Mesenchymal stem cell (in vitro differentiated cells and primary cell): ENCODE results near the gene BTF3.

Experiments used
- DNase-seq: peaks from one replicate; pipeline ENCODE4 v3.0.0-alpha.2; 2013
- H2AFZ ChIP-seq: one replicate; pipeline ENCODE4 v1.6.1; 2013; ENCODE audit warnings: low read depth, mild to moderate bottlenecking, control low read depth, inconsistent platforms, low read length, moderate library complexity
- H2AK5ac ChIP-seq: 2 replicates; pipeline ENCODE4 v1.6.1; 2013; ENCODE audit warnings: low read length, moderate library complexity, mild to moderate bottlenecking, inconsistent platforms; ENCODE audit not compliant: severe bottlenecking
- H2BK120ac ChIP-seq: one replicate; pipeline ENCODE4 v1.6.1; 2013; ENCODE audit warnings: low read depth, mild to moderate bottlenecking, inconsistent platforms, low read length, moderate library complexity
- H2BK12ac ChIP-seq, 2 experiments: one replicate each; pipeline ENCODE4 v1.6.1; 2013; ENCODE audit warnings: inconsistent platforms in 2 of 2, low read length in 2 of 2, mild to moderate bottlenecking in 2 of 2, moderate library complexity in 2 of 2, control low read depth in 1 of 2
- H2BK15ac ChIP-seq: one replicate; pipeline ENCODE4 v1.6.1; 2013; ENCODE audit warnings: mild to moderate bottlenecking, low read depth, inconsistent platforms; ENCODE audit not compliant: poor library complexity, severe bottlenecking
- H2BK5ac ChIP-seq: 2 replicates; pipeline ENCODE4 v1.6.1; 2013; ENCODE audit warnings: low read depth, mild to moderate bottlenecking, low read length, control low read depth, inconsistent platforms; ENCODE audit not compliant: poor library complexity, severe bottlenecking
- H3K14ac ChIP-seq, 2 experiments: one replicate each; pipeline ENCODE4 v1.6.1; 2013; ENCODE audit warnings: inconsistent platforms in 2 of 2, low read length in 2 of 2, control low read depth in 1 of 2, mild to moderate bottlenecking in 1 of 2, moderate library complexity in 1 of 2
- H3K18ac ChIP-seq, 2 experiments: one replicate each; pipeline ENCODE4 v1.6.1; 2013; ENCODE audit warnings: inconsistent platforms in 2 of 2, low read length in 2 of 2, control low read depth in 1 of 2, low read depth in 1 of 2, mild to moderate bottlenecking in 1 of 2
- H3K23ac ChIP-seq, 2 experiments: one replicate each; pipeline ENCODE4 v1.6.1; 2013; ENCODE audit warnings: inconsistent platforms in 2 of 2, low read length in 2 of 2, mild to moderate bottlenecking in 2 of 2, moderate library complexity in 2 of 2, control low read depth in 1 of 2
- H3K27ac ChIP-seq: 2 replicates; pipeline ENCODE4 v1.5.1; 2013; ENCODE audit warnings: mild to moderate bottlenecking, moderate library complexity, low read length, control low read depth, inconsistent platforms; ENCODE audit not compliant: poor library complexity, severe bottlenecking
- H3K27me3 ChIP-seq, 2 experiments: 2 replicates each; pipeline versions ENCODE4 v1.6.1 to v1.7.0; 2013; ENCODE audit warnings: low read length in 2 of 2, mild to moderate bottlenecking in 2 of 2, moderate library complexity in 2 of 2, control low read depth in 1 of 2, inconsistent platforms in 1 of 2; ENCODE audit not compliant: control insufficient read depth in 1 of 2, insufficient read depth in 1 of 2
- H3K36me3 ChIP-seq, 2 experiments: 2 replicates each; pipeline versions ENCODE4 v1.6.1 to v1.7.0; 2013; ENCODE audit warnings: low read length in 2 of 2, control low read depth in 1 of 2, inconsistent platforms in 1 of 2, low read depth in 1 of 2, mild to moderate bottlenecking in 1 of 2; ENCODE audit not compliant: insufficient read depth in 2 of 2, control insufficient read depth in 1 of 2
- H3K4ac ChIP-seq, 2 experiments: one replicate each; pipeline ENCODE4 v1.6.1; 2013; ENCODE audit warnings: inconsistent platforms in 2 of 2, low read length in 2 of 2, mild to moderate bottlenecking in 2 of 2, moderate library complexity in 2 of 2, control low read depth in 1 of 2, low read depth in 1 of 2
- H3K4me1 ChIP-seq: 2 replicates; pipeline ENCODE4 v1.6.1; 2013; ENCODE audit warnings: low read depth, low read length, control low read depth; ENCODE audit not compliant: control insufficient read depth, insufficient read depth
- H3K4me2 ChIP-seq: 2 replicates; pipeline ENCODE4 v1.6.1; 2013; ENCODE audit warnings: low read length, mild to moderate bottlenecking, inconsistent platforms; ENCODE audit not compliant: poor library complexity, severe bottlenecking
- H3K4me3 ChIP-seq, 2 experiments: 2 replicates each; pipeline versions ENCODE4 v1.5.1 to v1.7.0; 2013; ENCODE audit warnings: low read length in 2 of 2, mild to moderate bottlenecking in 2 of 2, control low read depth in 1 of 2, low read depth in 1 of 2; ENCODE audit not compliant: insufficient read depth in 1 of 2
- H3K79me1 ChIP-seq: replicated peaks from 2 replicates; pipeline ENCODE4 v1.6.1; 2013; ENCODE audit warnings: mild to moderate bottlenecking, control low read depth, low read length, inconsistent platforms; ENCODE audit not compliant: poor library complexity, severe bottlenecking
- H3K9ac ChIP-seq: 2 replicates; pipeline ENCODE4 v1.7.0; 2013; ENCODE audit warnings: mild to moderate bottlenecking, low read length, moderate library complexity
- H3K9me3 ChIP-seq: 2 replicates; pipeline ENCODE4 v1.7.0; 2013; ENCODE audit warnings: mild to moderate bottlenecking, low read length; ENCODE audit not compliant: control insufficient read depth
- H4K8ac ChIP-seq: one replicate; pipeline ENCODE4 v1.6.1; 2013; ENCODE audit warnings: inconsistent platforms, mild to moderate bottlenecking, low read length, moderate library complexity
- H4K91ac ChIP-seq: one replicate; pipeline ENCODE4 v1.6.1; 2013; ENCODE audit warnings: mild to moderate bottlenecking, low read length, inconsistent platforms
- WGBS: methylation state at CpG from one replicate; pipeline ENCODE4 v1.1.7; 2013; ENCODE audit warnings: mixed read lengths; 5-methylcytosine and 5-hydroxymethylcytosine counted together

The BTF3 gene

GRCh38 chr5:73515232-73515631, 17.0 kb downstream of the BTF3 start:
- H3K79me1 ChIP-seq: no peaks in the 10 kb centered on the region
- no peaks in the 10 kb centered on the region for H3K36me3 ChIP-seq
- no peak overlapping the region for H3K18ac ChIP-seq
- H2BK15ac ChIP-seq: no peak overlapping the region
- H4K91ac ChIP-seq: no peak overlapping the region
- no peak overlapping the region for H3K23ac ChIP-seq
- no peaks in the 10 kb centered on the region for H3K27me3 ChIP-seq
- H4K8ac ChIP-seq: no peak overlapping the region
- H2BK5ac ChIP-seq: no peak overlapping the region
- 88% methylated on average over 3 of the region's 4 CpGs for WGBS
- no peak overlapping the region for H2BK120ac ChIP-seq
- H3K14ac ChIP-seq: no peak overlapping the region
- no peak overlapping the region for H2AK5ac ChIP-seq
- no peaks in the 10 kb centered on the region for H3K9me3 ChIP-seq
- no peak overlapping the region for H2BK12ac ChIP-seq
- no peak overlapping the region for H3K4me2 ChIP-seq
- no peak for DNase-seq
- H3K4ac ChIP-seq: no peak overlapping the region
- no peak overlapping the region for H3K9ac ChIP-seq
- peaks cover 1% of the 10 kb centered on the region for H3K4me1 ChIP-seq
- H3K27ac ChIP-seq: no peak overlapping the region
- H3K4me3 ChIP-seq: no peak overlapping the region
- H2AFZ ChIP-seq: no peak overlapping the region

- Histone ChIP-seq H3K14ac (no peak overlapping the region), H3K4me1 (peaks cover 1% of the 10 kb centered on the region)
- peak; percentile 84 for DNase-seq
Observed at GRCh38 chr5:73519531-73520283, 21.5 kb downstream of the BTF3 start.

GRCh38 chr5:73522989-73523388, 24.7 kb downstream of the BTF3 start:
- Histone ChIP-seq H3K4ac (no peak overlapping the region), H3K79me1 (no peaks in the 10 kb centered on the region)

More at GRCh38 chr5:73519531-73520283, 21.5 kb downstream of the BTF3 start:
- Histone ChIP-seq H2BK15ac (no peak overlapping the region), H2AFZ (no peak overlapping the region), H2BK120ac (no peak overlapping the region), H3K4me3 (no peak overlapping the region), H2BK12ac (no peak overlapping the region), H3K27me3 (no peaks in the 10 kb centered on the region), H3K9me3 (no peaks in the 10 kb centered on the region), H3K23ac (no peak overlapping the region), H3K9ac (peak overlapping the region; percentile 42), H3K4me2 (no peak overlapping the region), H2AK5ac (no peak overlapping the region), H3K79me1 (no peaks in the 10 kb centered on the region), H3K36me3 (no peaks in the 10 kb centered on the region), H2BK5ac (no peak overlapping the region), H3K4ac (no peak overlapping the region), H3K18ac (no peak overlapping the region), H4K91ac (no peak overlapping the region), H4K8ac (no peak overlapping the region), H3K27ac (no peak overlapping the region)
- 25% methylated on average over 16 of the region's 16 CpGs for WGBS

GRCh38 chr5:73523861-73524260, 25.6 kb downstream of the BTF3 start:
- Histone ChIP-seq H2BK5ac (no peak overlapping the region), H3K4ac (no peak overlapping the region), H3K4me1 (peaks cover 1% of the 10 kb centered on the region), H3K9me3 (no peaks in the 10 kb centered on the region), H3K27ac (no peak overlapping the region), H3K9ac (no peak overlapping the region), H4K91ac (no peak overlapping the region), H3K27me3 (no peaks in the 10 kb centered on the region), H2AK5ac (no peak overlapping the region), H4K8ac (no peak overlapping the region), H3K79me1 (no peaks in the 10 kb centered on the region), H2AFZ (no peak overlapping the region), H2BK12ac (no peak overlapping the region), H2BK15ac (no peak overlapping the region), H3K18ac (no peak overlapping the region), H3K4me3 (no peak overlapping the region), H3K14ac (no peak overlapping the region), H2BK120ac (no peak overlapping the region), H3K23ac (no peak overlapping the region), H3K36me3 (no peaks in the 10 kb centered on the region), H3K4me2 (no peak overlapping the region)
- WGBS: 94% methylated on average over 1 of the region's 1 CpG
- DNase-seq: no peak

More at GRCh38 chr5:73522989-73523388, 24.7 kb downstream of the BTF3 start:
- no peak overlapping the region for H3K9ac ChIP-seq
- H3K23ac ChIP-seq: no peak overlapping the region
- H3K18ac ChIP-seq: no peak overlapping the region
- no peak overlapping the region for H2BK12ac ChIP-seq
- no peaks in the 10 kb centered on the region for H3K27me3 ChIP-seq
- H2BK15ac ChIP-seq: no peak overlapping the region
- no peak overlapping the region for H2BK120ac ChIP-seq
- WGBS: 96% methylated on average over 7 of the region's 7 CpGs
- no peak overlapping the region for H2AFZ ChIP-seq
- H3K9me3 ChIP-seq: no peaks in the 10 kb centered on the region
- H3K14ac ChIP-seq: no peak overlapping the region
- no peak overlapping the region for H3K4me3 ChIP-seq
- no peak overlapping the region for H2AK5ac ChIP-seq
- H3K4me1 ChIP-seq: peaks cover 1% of the 10 kb centered on the region
- H2BK5ac ChIP-seq: no peak overlapping the region
- H3K27ac ChIP-seq: no peak overlapping the region
- no peak overlapping the region for H4K8ac ChIP-seq
- no peak for DNase-seq
- no peaks in the 10 kb centered on the region for H3K36me3 ChIP-seq
- no peak overlapping the region for H3K4me2 ChIP-seq
- H4K91ac ChIP-seq: no peak overlapping the region
